HG03439 (cell line): ENCODE measurements around the gene MSI1.

Experiments used
- ATAC-seq: cut with Tn5 transposase; IDR thresholded peaks from one replicate; pipeline ENCODE4 v1.9.1; 2021; ENCODE audit warnings: mild to moderate bottlenecking, moderate library complexity; ENCODE audit not compliant: unreplicated experiment

MSI1 gene

GRCh38 chr12:120324841-120325417, 44.0 kb downstream of the MSI1 start:
- ATAC-seq, result no peak

- no peak for ATAC-seq
Observed at GRCh38 chr12:120323772-120324171, 45.2 kb downstream of the MSI1 start.

- no peak for ATAC-seq
Observed at GRCh38 chr12:120321382-120322202, 47.4 kb downstream of the MSI1 start.

GRCh38 chr12:120317224-120318105, 51.5 kb downstream of the MSI1 start:
- ATAC-seq, result peak; percentile 99

- no peak for ATAC-seq
Observed at GRCh38 chr12:120316798-120317223, 52.2 kb downstream of the MSI1 start.

GRCh38 chr12:120314220-120314619, 54.7 kb downstream of the MSI1 start:
- no peak for ATAC-seq

- ATAC-seq, result peak; percentile 92
Observed at GRCh38 chr12:120301962-120302815, 66.8 kb downstream of the MSI1 start, which contains the start of gene SIRT4. Gene SIRT4 (plus strand): TSS chr12:120302321. CDS start chr12:120303562, 1,241 bp downstream.

- peak; percentile 44 for ATAC-seq
Observed at GRCh38 chr12:120292661-120293531, 76.1 kb downstream of the MSI1 start, which contains the start of gene RNU4-1. Gene RNU4-1 (minus strand): TSS chr12:120293237.

GRCh38 chr12:120292411-120292660, 76.6 kb downstream of the MSI1 start:
- peak; percentile 6 for ATAC-seq
